Chondrocyte (in vitro differentiated cells): ENCODE results near the gene CGREF1. TPM values are rescaled to one million over a fixed set of nuclear protein-coding genes. Genes with fewer than 3 reads are reported as not detected.
A peak's percentile ranks its signal among the peaks of the same experiment; 100 is the strongest.

ENCODE experiments used
- DNase-seq: peaks from one replicate; pipeline ENCODE4 v3.0.0; 2021; ENCODE audit warnings: mixed read lengths, low spot score
- H3K27ac Mint-ChIP-seq: one replicate; pipeline ENCODE4 v1.8.0; 2021; ENCODE audit warnings: mild to moderate bottlenecking, moderate library complexity, mixed read lengths; ENCODE audit not compliant: unreplicated experiment
- H3K27me3 Mint-ChIP-seq: 2 replicates; pipeline ENCODE4 v1.8.0; 2021; ENCODE audit warnings: low read depth, mixed read lengths
- H3K36me3 Mint-ChIP-seq: 2 replicates; pipeline ENCODE4 v1.8.0; 2021; ENCODE audit warnings: low read depth, mixed read lengths
- H3K4me1 Mint-ChIP-seq: 2 replicates; pipeline ENCODE4 v1.8.0; 2021; ENCODE audit warnings: low read depth, mild to moderate bottlenecking, mixed read lengths
- H3K4me3 Mint-ChIP-seq: one replicate; pipeline ENCODE4 v1.8.0; 2021; ENCODE audit warnings: mild to moderate bottlenecking, moderate library complexity, mixed read lengths; ENCODE audit not compliant: unreplicated experiment
- H3K9me3 Mint-ChIP-seq: 2 replicates; pipeline ENCODE4 v1.8.0; 2021; ENCODE audit warnings: low read depth, mixed read lengths
- CTCF ChIP-seq: fragments of 200-600 bp; sonication (generic); IDR thresholded peaks from 2 replicates; pipeline ENCODE4 v1.5.0; 2021; ENCODE audit warnings: antibody characterized with exemption, mild to moderate bottlenecking, moderate library complexity
- total RNA-seq: library from RNA; stranded (reverse); gene quantifications from 3 replicates; pipeline ENCODE4 v1.2.1, GENCODE V29; 2021

Gene CGREF1
- total RNA-seq, 1 donor from 2014 or later = 15.9 TPM

GRCh38 chr2:27080603-27080936 is 38.4 kb downstream of the CGREF1 start:
- peak overlapping the region; percentile 90 for H3K4me3 Mint-ChIP-seq
- H3K9me3 Mint-ChIP-seq = no peaks in the 10 kb centered on the region
- no peak for TF ChIP-seq CTCF
- no peaks in the 10 kb centered on the region for H3K27me3 Mint-ChIP-seq
- H3K4me1 Mint-ChIP-seq = peaks cover 54% of the 10 kb centered on the region
- H3K27ac Mint-ChIP-seq = peak overlapping the region; percentile 90
- H3K36me3 Mint-ChIP-seq = peaks cover 7% of the 10 kb centered on the region
- no peak for DNase-seq

GRCh38 chr2:27080140-27080469 is 38.8 kb downstream of the CGREF1 start:
- H3K36me3 Mint-ChIP-seq = peaks cover 7% of the 10 kb centered on the region
- DNase-seq = no peak
- H3K9me3 Mint-ChIP-seq = no peaks in the 10 kb centered on the region
- H3K4me3 Mint-ChIP-seq = peak overlapping the region; percentile 90
- H3K27me3 Mint-ChIP-seq = no peaks in the 10 kb centered on the region
- peak overlapping the region; percentile 82 for H3K27ac Mint-ChIP-seq
- TF ChIP-seq CTCF = no peak
- peaks cover 54% of the 10 kb centered on the region for H3K4me1 Mint-ChIP-seq

- peak overlapping the region; percentile 82 for H3K27ac Mint-ChIP-seq
- H3K4me1 Mint-ChIP-seq = peaks cover 59% of the 10 kb centered on the region
- no peak for TF ChIP-seq CTCF
- no peaks in the 10 kb centered on the region for H3K9me3 Mint-ChIP-seq
- H3K27me3 Mint-ChIP-seq = no peaks in the 10 kb centered on the region
- DNase-seq = no peak
- H3K4me3 Mint-ChIP-seq = peak overlapping the region; percentile 90
- H3K36me3 Mint-ChIP-seq = peaks cover 7% of the 10 kb centered on the region
Observed at GRCh38 chr2:27079233-27080139, 39.4 kb downstream of the CGREF1 start.

- no peaks in the 10 kb centered on the region for H3K27me3 Mint-ChIP-seq
- peaks cover 65% of the 10 kb centered on the region for H3K4me1 Mint-ChIP-seq
- peak; percentile 44 for TF ChIP-seq CTCF
- peaks cover 7% of the 10 kb centered on the region for H3K36me3 Mint-ChIP-seq
- DNase-seq = no peak
- H3K27ac Mint-ChIP-seq = peak within 1 kb of the TSS; percentile 95
- peak within 1 kb of the TSS; percentile 90 for H3K4me3 Mint-ChIP-seq
- H3K9me3 Mint-ChIP-seq = no peaks in the 10 kb centered on the region
Observed at GRCh38 chr2:27078267-27079194, 40.4 kb downstream of the CGREF1 start, which contains the start of gene EMILIN1. TSS of gene EMILIN1 (plus strand) at chr2:27078615. CDS start at chr2:27079066, 451 bp downstream.

GRCh38 chr2:27077231-27077630 is 41.7 kb downstream of the CGREF1 start:
- peak overlapping the region; percentile 33 for H3K27ac Mint-ChIP-seq
- no peak for DNase-seq
- H3K4me1 Mint-ChIP-seq = peaks cover 77% of the 10 kb centered on the region
- H3K27me3 Mint-ChIP-seq = no peaks in the 10 kb centered on the region
- no peak for TF ChIP-seq CTCF
- no peaks in the 10 kb centered on the region for H3K9me3 Mint-ChIP-seq
- H3K36me3 Mint-ChIP-seq = peaks cover 7% of the 10 kb centered on the region
- H3K4me3 Mint-ChIP-seq = no peak overlapping the region
